HL-60 (cell line): ENCODE data around the gene ETHE1.

Experiments used
- POLR2AphosphoS5 ChIP-seq: IDR thresholded peaks from 2 replicates; pipeline ENCODE4 v1.6.1; 2012; ENCODE audit warnings: low read depth
- TF ChIP-seq, protein P1 (sequence below): IDR thresholded peaks from one replicate; pipeline ENCODE4 v1.5.1; 2011; ENCODE audit warnings: low read length, control low read depth, inconsistent platforms; ENCODE audit not compliant: insufficient read depth
- TF ChIP-seq, protein P2 (sequence below): IDR thresholded peaks from 2 replicates; pipeline ENCODE4 v1.6.1; 2012; ENCODE audit warnings: low read depth; ENCODE audit not compliant: insufficient replicate concordance

DNA sequence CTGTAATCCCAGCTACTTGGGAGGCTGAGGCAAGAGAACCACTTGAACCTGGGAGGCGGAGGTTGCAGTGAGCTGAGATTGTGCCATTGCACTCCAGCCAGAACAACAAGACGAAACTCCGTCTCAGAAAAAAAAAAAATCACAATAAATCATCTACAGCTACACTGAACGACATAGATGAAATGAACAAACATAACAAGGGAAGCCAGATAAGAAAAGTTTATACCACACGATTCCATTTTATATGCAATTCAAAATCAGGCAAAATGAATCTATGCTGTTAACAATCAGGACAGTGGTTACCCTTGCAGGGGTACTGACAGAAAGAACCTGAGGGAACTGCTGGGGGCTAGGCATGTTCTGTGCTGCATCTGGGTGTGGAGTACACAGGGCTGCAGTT lies 42.7 kb upstream of the ETHE1 start:
- TF ChIP-seq, protein P1, sequence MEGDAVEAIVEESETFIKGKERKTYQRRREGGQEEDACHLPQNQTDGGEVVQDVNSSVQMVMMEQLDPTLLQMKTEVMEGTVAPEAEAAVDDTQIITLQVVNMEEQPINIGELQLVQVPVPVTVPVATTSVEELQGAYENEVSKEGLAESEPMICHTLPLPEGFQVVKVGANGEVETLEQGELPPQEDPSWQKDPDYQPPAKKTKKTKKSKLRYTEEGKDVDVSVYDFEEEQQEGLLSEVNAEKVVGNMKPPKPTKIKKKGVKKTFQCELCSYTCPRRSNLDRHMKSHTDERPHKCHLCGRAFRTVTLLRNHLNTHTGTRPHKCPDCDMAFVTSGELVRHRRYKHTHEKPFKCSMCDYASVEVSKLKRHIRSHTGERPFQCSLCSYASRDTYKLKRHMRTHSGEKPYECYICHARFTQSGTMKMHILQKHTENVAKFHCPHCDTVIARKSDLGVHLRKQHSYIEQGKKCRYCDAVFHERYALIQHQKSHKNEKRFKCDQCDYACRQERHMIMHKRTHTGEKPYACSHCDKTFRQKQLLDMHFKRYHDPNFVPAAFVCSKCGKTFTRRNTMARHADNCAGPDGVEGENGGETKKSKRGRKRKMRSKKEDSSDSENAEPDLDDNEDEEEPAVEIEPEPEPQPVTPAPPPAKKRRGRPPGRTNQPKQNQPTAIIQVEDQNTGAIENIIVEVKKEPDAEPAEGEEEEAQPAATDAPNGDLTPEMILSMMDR = no peak
- TF ChIP-seq POLR2AphosphoS5 = no peak
- TF ChIP-seq, protein P2, sequence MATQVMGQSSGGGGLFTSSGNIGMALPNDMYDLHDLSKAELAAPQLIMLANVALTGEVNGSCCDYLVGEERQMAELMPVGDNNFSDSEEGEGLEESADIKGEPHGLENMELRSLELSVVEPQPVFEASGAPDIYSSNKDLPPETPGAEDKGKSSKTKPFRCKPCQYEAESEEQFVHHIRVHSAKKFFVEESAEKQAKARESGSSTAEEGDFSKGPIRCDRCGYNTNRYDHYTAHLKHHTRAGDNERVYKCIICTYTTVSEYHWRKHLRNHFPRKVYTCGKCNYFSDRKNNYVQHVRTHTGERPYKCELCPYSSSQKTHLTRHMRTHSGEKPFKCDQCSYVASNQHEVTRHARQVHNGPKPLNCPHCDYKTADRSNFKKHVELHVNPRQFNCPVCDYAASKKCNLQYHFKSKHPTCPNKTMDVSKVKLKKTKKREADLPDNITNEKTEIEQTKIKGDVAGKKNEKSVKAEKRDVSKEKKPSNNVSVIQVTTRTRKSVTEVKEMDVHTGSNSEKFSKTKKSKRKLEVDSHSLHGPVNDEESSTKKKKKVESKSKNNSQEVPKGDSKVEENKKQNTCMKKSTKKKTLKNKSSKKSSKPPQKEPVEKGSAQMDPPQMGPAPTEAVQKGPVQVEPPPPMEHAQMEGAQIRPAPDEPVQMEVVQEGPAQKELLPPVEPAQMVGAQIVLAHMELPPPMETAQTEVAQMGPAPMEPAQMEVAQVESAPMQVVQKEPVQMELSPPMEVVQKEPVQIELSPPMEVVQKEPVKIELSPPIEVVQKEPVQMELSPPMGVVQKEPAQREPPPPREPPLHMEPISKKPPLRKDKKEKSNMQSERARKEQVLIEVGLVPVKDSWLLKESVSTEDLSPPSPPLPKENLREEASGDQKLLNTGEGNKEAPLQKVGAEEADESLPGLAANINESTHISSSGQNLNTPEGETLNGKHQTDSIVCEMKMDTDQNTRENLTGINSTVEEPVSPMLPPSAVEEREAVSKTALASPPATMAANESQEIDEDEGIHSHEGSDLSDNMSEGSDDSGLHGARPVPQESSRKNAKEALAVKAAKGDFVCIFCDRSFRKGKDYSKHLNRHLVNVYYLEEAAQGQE = no peak
